Sigmoid colon (tissue), 3 donors: ENCODE data around the gene ING4.

Source experiments
- POLR2A ChIP-seq, 2 donors: fragments of 450-650 bp; IDR thresholded peaks; one replicate each; pipeline ENCODE4 v1.6.1; 2016; ENCODE audit warnings: antibody characterized with exemption in 2 of 2, mild to moderate bottlenecking in 2 of 2, moderate library complexity in 2 of 2
- TF ChIP-seq, protein P1 (sequence below), 4 experiments: fragments of 450-650 bp in 3 of 4; fragments of 200-600 bp in 1 of 4; IDR thresholded peaks; one replicate each; pipeline ENCODE4 v1.5.1; 2016 to 2019; ENCODE audit warnings: antibody characterized with exemption in 4 of 4, mild to moderate bottlenecking in 3 of 4, moderate library complexity in 2 of 4

DNA sequence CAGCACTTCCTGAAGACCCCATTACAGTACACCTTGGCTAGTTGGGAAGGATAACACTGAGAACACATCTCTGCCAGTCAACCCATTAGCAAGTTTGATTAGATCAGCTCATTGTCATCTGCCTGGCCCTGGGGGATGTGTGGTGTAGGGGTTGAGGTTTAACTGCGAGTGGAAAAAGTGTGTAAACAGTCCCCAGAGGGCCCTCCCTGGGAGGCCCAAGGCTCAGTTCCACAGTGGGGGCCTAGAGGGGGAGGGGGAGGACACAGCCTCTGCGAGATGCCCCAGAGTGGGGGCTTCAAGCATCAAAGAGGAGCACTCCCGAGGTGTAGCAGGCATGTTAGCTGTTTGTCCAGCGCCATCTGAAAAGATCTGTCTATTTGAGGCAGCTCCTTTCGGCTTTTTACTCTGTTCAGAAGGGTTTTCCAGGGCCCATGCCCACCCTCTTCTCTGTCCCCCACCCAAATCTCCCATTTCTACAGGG, 27.5 kb downstream of the ING4 start:
- no peak for TF ChIP-seq POLR2A (IDR thresholded peaks at IDR 0.05)
- TF ChIP-seq, protein P1, sequence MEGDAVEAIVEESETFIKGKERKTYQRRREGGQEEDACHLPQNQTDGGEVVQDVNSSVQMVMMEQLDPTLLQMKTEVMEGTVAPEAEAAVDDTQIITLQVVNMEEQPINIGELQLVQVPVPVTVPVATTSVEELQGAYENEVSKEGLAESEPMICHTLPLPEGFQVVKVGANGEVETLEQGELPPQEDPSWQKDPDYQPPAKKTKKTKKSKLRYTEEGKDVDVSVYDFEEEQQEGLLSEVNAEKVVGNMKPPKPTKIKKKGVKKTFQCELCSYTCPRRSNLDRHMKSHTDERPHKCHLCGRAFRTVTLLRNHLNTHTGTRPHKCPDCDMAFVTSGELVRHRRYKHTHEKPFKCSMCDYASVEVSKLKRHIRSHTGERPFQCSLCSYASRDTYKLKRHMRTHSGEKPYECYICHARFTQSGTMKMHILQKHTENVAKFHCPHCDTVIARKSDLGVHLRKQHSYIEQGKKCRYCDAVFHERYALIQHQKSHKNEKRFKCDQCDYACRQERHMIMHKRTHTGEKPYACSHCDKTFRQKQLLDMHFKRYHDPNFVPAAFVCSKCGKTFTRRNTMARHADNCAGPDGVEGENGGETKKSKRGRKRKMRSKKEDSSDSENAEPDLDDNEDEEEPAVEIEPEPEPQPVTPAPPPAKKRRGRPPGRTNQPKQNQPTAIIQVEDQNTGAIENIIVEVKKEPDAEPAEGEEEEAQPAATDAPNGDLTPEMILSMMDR (IDR thresholded peaks at IDR 0.05) = no peak
